Glutamatergic neuron (in vitro differentiated cells): ENCODE data around the gene WDR20. TPM values are rescaled to one million over a fixed set of nuclear protein-coding genes. Genes with fewer than 3 reads are reported as not detected.

Experiments
- DNase-seq: peaks from one replicate; pipeline ENCODE4 v3.0.0; 2022
- H3K27ac Mint-ChIP-seq: one replicate; pipeline ENCODE4 v1.8.0; 2020; ENCODE audit warnings: mild to moderate bottlenecking, mixed read lengths, inconsistent platforms; ENCODE audit not compliant: unreplicated experiment
- H3K27me3 Mint-ChIP-seq: one replicate; pipeline ENCODE4 v1.8.0; 2020; ENCODE audit warnings: mild to moderate bottlenecking, moderate library complexity, mixed read lengths, inconsistent platforms; ENCODE audit not compliant: unreplicated experiment
- H3K36me3 Mint-ChIP-seq: one replicate; pipeline ENCODE4 v1.8.0; 2020; ENCODE audit warnings: mild to moderate bottlenecking, mixed read lengths, inconsistent platforms; ENCODE audit not compliant: unreplicated experiment
- H3K4me1 Mint-ChIP-seq: one replicate; pipeline ENCODE4 v1.8.0; 2020; ENCODE audit warnings: mild to moderate bottlenecking, low read depth, mixed read lengths, inconsistent platforms; ENCODE audit not compliant: unreplicated experiment
- H3K4me3 Mint-ChIP-seq: one replicate; pipeline ENCODE4 v1.8.0; 2020; ENCODE audit warnings: mild to moderate bottlenecking, mixed read lengths, inconsistent platforms; ENCODE audit not compliant: unreplicated experiment
- H3K9me3 Mint-ChIP-seq: one replicate; pipeline ENCODE4 v1.8.0; 2020; ENCODE audit warnings: mild to moderate bottlenecking, moderate library complexity, mixed read lengths, inconsistent platforms; ENCODE audit not compliant: unreplicated experiment
- CTCF ChIP-seq: fragments of 200-600 bp; sonication (generic); IDR thresholded peaks from one replicate; pipeline ENCODE4 v1.5.0; 2021; ENCODE audit not compliant: partially characterized antibody, unreplicated experiment
- total RNA-seq: library from RNA; stranded (reverse); fragmentation: NEBNext Ultra II Directional; extraction: Animal tissue kit (Norgen Biotek cat#: 25700); gene quantifications from one replicate; pipeline ENCODE4 v1.2.1, GENCODE V29; 2021; ENCODE audit not compliant: unreplicated experiment

WDR20 gene
- total RNA-seq, 1 donor from 2014 or later: 38.1 TPM

- no peak for DNase-seq
- Mint-ChIP-seq H3K4me1 (peaks cover 35% of the 10 kb centered on the region), H3K27ac (no peak overlapping the region), H3K4me3 (no peak overlapping the region), H3K9me3 (peaks cover 4% of the 10 kb centered on the region), H3K27me3 (no peaks in the 10 kb centered on the region), H3K36me3 (no peaks in the 10 kb centered on the region)
- TF ChIP-seq CTCF: no peak
These were observed 79.0 kb downstream of the WDR20 start for GRCh38 chr14:102218688-102219087.

- H3K36me3 Mint-ChIP-seq: no peaks in the 10 kb centered on the region
- no peak overlapping the region for H3K27ac Mint-ChIP-seq
- no peak for DNase-seq
- TF ChIP-seq CTCF: no peak
- H3K27me3 Mint-ChIP-seq: no peaks in the 10 kb centered on the region
- no peak overlapping the region for H3K4me3 Mint-ChIP-seq
- peaks cover 35% of the 10 kb centered on the region for H3K4me1 Mint-ChIP-seq
- peaks cover 4% of the 10 kb centered on the region for H3K9me3 Mint-ChIP-seq
These were observed 79.6 kb downstream of the WDR20 start for GRCh38 chr14:102219316-102219715.

GRCh38 chr14:102220031-102220430, 80.3 kb downstream of the WDR20 start:
- Mint-ChIP-seq H3K9me3 (peaks cover 6% of the 10 kb centered on the region), H3K27me3 (peaks cover 2% of the 10 kb centered on the region), H3K4me3 (no peak overlapping the region), H3K36me3 (peaks cover 5% of the 10 kb centered on the region), H3K27ac (peak overlapping the region; percentile 28), H3K4me1 (peaks cover 35% of the 10 kb centered on the region)
- DNase-seq: no peak
- no peak for TF ChIP-seq CTCF

GRCh38 chr14:102221026-102221425, 81.3 kb downstream of the WDR20 start:
- no peak for TF ChIP-seq CTCF
- H3K4me3 Mint-ChIP-seq: no peak overlapping the region
- H3K4me1 Mint-ChIP-seq: peaks cover 33% of the 10 kb centered on the region
- no peak overlapping the region for H3K27ac Mint-ChIP-seq
- H3K36me3 Mint-ChIP-seq: peaks cover 5% of the 10 kb centered on the region
- H3K9me3 Mint-ChIP-seq: peaks cover 14% of the 10 kb centered on the region
- no peak for DNase-seq
- H3K27me3 Mint-ChIP-seq: peaks cover 11% of the 10 kb centered on the region

- Mint-ChIP-seq H3K27ac (no peak overlapping the region), H3K4me1 (peaks cover 34% of the 10 kb centered on the region), H3K36me3 (peaks cover 5% of the 10 kb centered on the region), H3K9me3 (peaks cover 16% of the 10 kb centered on the region), H3K4me3 (no peak overlapping the region), H3K27me3 (peaks cover 12% of the 10 kb centered on the region)
- DNase-seq: no peak
- no peak for TF ChIP-seq CTCF
These were observed 82.4 kb downstream of the WDR20 start for GRCh38 chr14:102222009-102222575.
